A549 treated with Hydrocortisone at 1 μM for 4 hours (cell line): Measurements from ENCODE around the gene TRIM4. TPM values are rescaled to one million over a fixed set of nuclear protein-coding genes. Genes with fewer than 3 reads are reported as not detected.

Source experiments
- total RNA-seq: library from RNA; stranded (reverse); fragments of 200-300 nt; extraction: Qiagen RNA extraction; gene quantifications from 5 replicates; pipeline ENCODE4 v1.2.3, GENCODE V29; 2022

The TRIM4 gene, protein sequence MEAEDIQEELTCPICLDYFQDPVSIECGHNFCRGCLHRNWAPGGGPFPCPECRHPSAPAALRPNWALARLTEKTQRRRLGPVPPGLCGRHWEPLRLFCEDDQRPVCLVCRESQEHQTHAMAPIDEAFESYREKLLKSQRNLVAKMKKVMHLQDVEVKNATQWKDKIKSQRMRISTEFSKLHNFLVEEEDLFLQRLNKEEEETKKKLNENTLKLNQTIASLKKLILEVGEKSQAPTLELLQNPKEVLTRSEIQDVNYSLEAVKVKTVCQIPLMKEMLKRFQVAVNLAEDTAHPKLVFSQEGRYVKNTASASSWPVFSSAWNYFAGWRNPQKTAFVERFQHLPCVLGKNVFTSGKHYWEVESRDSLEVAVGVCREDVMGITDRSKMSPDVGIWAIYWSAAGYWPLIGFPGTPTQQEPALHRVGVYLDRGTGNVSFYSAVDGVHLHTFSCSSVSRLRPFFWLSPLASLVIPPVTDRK
- 24.9 to 30.2 TPM (median 26.4 TPM) in 5 replicates for total RNA-seq

DNA sequence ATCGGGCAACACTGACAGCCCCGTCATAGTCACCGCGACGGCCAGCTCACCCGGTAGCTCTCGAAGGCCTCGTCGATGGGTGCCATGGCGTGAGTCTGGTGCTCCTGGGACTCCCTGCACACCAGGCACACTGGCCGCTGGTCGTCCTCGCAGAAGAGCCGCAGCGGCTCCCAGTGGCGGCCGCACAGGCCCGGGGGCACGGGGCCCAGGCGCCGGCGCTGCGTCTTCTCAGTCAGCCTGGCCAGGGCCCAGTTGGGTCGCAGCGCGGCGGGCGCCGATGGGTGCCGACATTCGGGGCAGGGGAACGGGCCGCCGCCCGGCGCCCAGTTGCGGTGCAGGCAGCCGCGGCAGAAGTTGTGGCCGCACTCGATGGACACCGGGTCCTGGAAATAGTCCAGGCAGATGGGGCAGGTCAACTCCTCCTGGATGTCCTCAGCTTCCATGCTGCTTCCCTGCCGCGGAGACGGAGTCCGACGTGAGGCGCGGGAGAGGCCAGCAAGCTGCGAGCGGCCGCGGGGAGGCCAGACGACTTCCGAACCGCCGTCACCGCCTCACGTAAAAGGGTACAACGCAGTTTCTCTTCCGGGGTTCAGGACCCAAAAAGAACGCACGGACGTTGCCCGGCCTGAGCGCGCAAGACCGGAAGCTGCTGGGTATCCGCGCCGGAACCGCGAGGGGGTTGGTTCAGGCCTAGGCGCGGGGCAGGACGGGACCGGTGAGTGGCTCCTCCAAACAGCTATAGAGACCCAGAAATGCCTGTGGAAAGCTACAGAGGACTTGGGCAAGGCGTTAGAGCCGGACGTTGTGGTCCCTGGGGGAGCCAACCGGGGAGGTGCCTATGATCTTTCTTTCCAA, at the start of gene TRIM4:
Gene TRIM4 (minus strand): TSS at position 572 of the 855 bp plus-strand sequence. CDS start 129 bp downstream, at position 443.

DNA sequence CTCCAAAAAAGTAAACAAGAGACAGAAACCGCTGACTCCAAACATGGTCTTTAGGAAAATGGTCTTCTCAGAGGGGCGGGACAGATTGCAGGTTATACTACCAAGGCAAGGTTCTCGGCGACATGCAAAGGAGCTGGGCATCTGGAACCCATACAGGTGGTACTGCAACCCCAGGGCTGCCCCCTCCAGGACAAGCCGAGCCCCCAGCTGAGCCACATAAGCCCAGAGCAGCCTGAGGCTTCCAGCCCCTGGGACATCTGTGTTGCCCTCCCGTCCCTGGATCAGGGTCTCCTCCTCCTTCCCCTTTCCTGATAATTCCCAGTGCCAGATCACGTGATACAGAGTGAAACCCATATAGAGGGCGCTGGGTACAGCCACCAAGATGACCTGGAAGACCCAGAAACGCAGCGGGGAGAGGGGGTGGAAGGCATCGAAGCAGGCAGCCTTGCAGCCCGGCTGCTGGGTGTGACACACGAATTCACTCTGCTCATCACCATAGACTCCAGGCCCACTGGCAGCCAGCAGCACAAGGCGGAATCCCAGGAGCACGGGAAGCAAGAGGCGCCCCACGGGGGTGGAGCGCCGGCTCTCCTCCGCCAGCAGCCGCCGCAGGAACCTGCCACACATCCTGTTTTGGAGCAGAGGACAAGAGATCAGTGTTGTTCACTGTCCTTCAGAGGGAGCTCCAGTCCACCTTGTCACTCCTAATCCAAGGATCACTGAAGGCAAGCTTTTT, 9.8 kb upstream of the TRIM4 start, which contains the start of gene GJC3:
Gene GJC3 (minus strand): TSS at position 627 of the 736 bp plus-strand sequence. CDS start 0 bp downstream, at position 627.

DNA sequence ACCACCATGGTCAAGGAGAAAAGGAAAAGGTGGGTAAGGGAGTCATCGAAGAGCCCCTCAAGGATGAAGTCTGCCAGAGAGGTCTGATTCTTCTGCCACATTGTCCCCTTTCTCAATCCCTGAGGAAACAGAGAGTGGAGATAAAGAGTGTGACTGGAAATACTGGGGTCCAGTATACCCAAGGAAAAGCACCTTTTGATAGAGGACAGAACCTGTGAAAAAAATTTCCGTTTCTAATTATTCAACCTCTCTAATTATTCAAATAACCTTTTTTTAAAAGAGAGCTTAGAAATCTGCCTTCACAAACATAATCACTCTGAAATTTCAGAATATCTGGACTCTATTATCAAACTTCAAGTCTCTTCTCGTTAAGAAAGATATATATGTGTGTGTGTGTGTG, 42.4 kb downstream of the TRIM4 start, which contains the start of gene OR2AE1:
Gene OR2AE1 (minus strand): TSS at position 101 of the 400 bp plus-strand sequence. CDS start 0 bp downstream, at position 101.

Other genes starting within 250 kb of the TRIM4 start
- 1.5 to 2.2 TPM (median 1.8 TPM) in 5 replicates for gene CYP3A5, start 239.5 kb downstream of the TRIM4 start, total RNA-seq
- not detected in 5 replicates for gene CYP3A7, start 184.3 kb downstream of the TRIM4 start, total RNA-seq
- 0.07 to 0.15 TPM in 2 of 5 replicates, not detected in the others for gene CYP3A4, start 135.3 kb downstream of the TRIM4 start, total RNA-seq
- not detected in 5 replicates for gene CYP3A43, start 91.5 kb downstream of the TRIM4 start, total RNA-seq
- gene OR2AE1, start 42.5 kb downstream of the TRIM4 start, total RNA-seq = not detected in 5 replicates
- gene GJC3, start 10.1 kb upstream of the TRIM4 start, total RNA-seq = 0.16 TPM in 1 of 5 replicates, not detected in the others
- gene AZGP1, start 56.5 kb upstream of the TRIM4 start, total RNA-seq = not detected in 5 replicates
- 7.0 to 11.8 TPM (median 10.2 TPM) in 5 replicates for gene ZKSCAN1, start 96.1 kb upstream of the TRIM4 start, total RNA-seq
- gene ZSCAN21, start 130.2 kb upstream of the TRIM4 start, total RNA-seq = 10.2 to 12.5 TPM (median 11.2 TPM) in 5 replicates
- gene ZNF3, start 162.2 kb upstream of the TRIM4 start, total RNA-seq = 18.0 to 25.2 TPM (median 21.2 TPM) in 5 replicates
- gene COPS6, start 169.4 kb upstream of the TRIM4 start, total RNA-seq = 151 to 186 TPM (median 173 TPM) in 5 replicates
- 224 to 240 TPM (median 235 TPM) in 5 replicates for gene MCM7, start 181.9 kb upstream of the TRIM4 start, total RNA-seq
- gene AP4M1, start 182.1 kb upstream of the TRIM4 start, total RNA-seq = 13.6 to 16.3 TPM (median 14.9 TPM) in 5 replicates
- gene TAF6, start 199.8 kb upstream of the TRIM4 start, total RNA-seq = 61.2 to 74.5 TPM (median 65.1 TPM) in 5 replicates
- gene CNPY4, start 200.1 kb upstream of the TRIM4 start, total RNA-seq = 9.1 to 12.2 TPM (median 10.7 TPM) in 5 replicates
- 2.1 to 3.3 TPM (median 3.1 TPM) in 5 replicates for gene MBLAC1, start 207.4 kb upstream of the TRIM4 start, total RNA-seq
- 134 to 208 TPM (median 177 TPM) in 5 replicates for gene LAMTOR4, start 229.4 kb upstream of the TRIM4 start, total RNA-seq
- gene TRAPPC14, start 239.2 kb upstream of the TRIM4 start, total RNA-seq = 9.0 to 13.9 TPM (median 13.0 TPM) in 5 replicates
- 0.06 to 0.12 TPM (median 0.08 TPM) in 5 replicates for gene GAL3ST4, start 249.1 kb upstream of the TRIM4 start, total RNA-seq